Mucosa of descending colon (tissue), 3 donors: ENCODE results near the gene SLC35D1. TPM values are rescaled to one million over a fixed set of nuclear protein-coding genes. Genes with fewer than 3 reads are reported as not detected.
A peak's percentile ranks its signal among the peaks of the same experiment; 100 is the strongest.

Experiments used
- ATAC-seq: fragments of 200-7000 bp; cut with Tn5 transposase; one replicate; pipeline ENCODE4 v1.9.1; 2020; ENCODE audit warnings: mild to moderate bottlenecking, moderate library complexity
- DNase-seq, 3 donors: peaks; one replicate each; pipeline ENCODE4 v3.0.0-alpha.2; 2020
- H3K36me3 ChIP-seq: fragments of 200-600 bp; one replicate; pipeline ENCODE4 v1.8.0; 2021; ENCODE audit warnings: low read depth, mild to moderate bottlenecking
- H3K4me1 ChIP-seq: fragments of 200-600 bp; one replicate; pipeline ENCODE4 v1.8.0; 2021; ENCODE audit warnings: low read depth, mild to moderate bottlenecking
- H3K4me3 ChIP-seq: fragments of 200-600 bp; one replicate; pipeline ENCODE4 v1.8.0; 2021; ENCODE audit warnings: mild to moderate bottlenecking
- H3K9me3 ChIP-seq: fragments of 200-600 bp; one replicate; pipeline ENCODE4 v1.8.0; 2021; ENCODE audit warnings: mild to moderate bottlenecking
- intact Hi-C, 2 donors: fragments of 100-400 bp; cut with DNase I in 1 of 2; cut with micrococcal nuclease in 1 of 2; formaldehyde crosslinking; loops; one replicate each; pipeline versions ENCODE4 v1.11.0 to v1.11.1; 2022; cut with DNase I, micrococcal nuclease
- total RNA-seq, 3 donors: library from RNA; stranded (reverse); fragmentation: NEBNext Ultra II Directional in 2 of 3; extraction: Animal tissue kit (Norgen Biotek cat#: 25700) in 2 of 3; gene quantifications; one replicate each; pipeline versions ENCODE4 v1.2.1 to v1.2.4, GENCODE V29; 2021 to 2023
- TF ChIP-seq, protein P1 (sequence below): fragments of 200-600 bp; IDR thresholded peaks from one replicate; pipeline ENCODE4 v1.8.0; 2022; ENCODE audit warnings: antibody characterized with exemption, mild to moderate bottlenecking
- donor health status: DM: no; HTN: no; CAD: no; lungs with moderate emphysema.
- donor health status: DM: no; HTN: no; CAD: no.
- donor health status: DM: no; HTN: yes; CAD: no.

The SLC35D1 gene
- total RNA-seq, 3 donors from 2014 or later, result 38.0 to 84.1 (median 67.9) TPM

DNA sequence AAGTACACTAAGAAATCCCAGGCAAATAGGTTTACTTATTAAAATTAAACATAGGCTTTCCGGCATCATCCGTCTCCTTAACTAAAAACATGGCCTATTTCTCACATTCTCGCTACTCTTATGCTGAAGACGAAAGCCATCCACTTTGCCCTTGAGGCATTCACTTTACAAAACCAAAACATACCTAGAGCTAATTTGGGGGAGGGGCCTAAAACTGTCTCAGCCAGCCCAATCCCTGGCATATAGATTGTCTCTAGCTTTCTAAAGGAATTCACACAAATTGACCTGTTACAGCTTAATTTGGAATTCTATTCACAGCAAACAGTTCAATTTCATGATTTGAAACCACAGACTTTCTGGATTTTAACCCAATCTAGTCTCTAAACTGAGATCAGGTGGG is 34.8 kb downstream of the SLC35D1 start:
- ATAC-seq, result no peak
- no peaks in the 10 kb centered on the region for H3K36me3 ChIP-seq
- TF ChIP-seq, protein P1, sequence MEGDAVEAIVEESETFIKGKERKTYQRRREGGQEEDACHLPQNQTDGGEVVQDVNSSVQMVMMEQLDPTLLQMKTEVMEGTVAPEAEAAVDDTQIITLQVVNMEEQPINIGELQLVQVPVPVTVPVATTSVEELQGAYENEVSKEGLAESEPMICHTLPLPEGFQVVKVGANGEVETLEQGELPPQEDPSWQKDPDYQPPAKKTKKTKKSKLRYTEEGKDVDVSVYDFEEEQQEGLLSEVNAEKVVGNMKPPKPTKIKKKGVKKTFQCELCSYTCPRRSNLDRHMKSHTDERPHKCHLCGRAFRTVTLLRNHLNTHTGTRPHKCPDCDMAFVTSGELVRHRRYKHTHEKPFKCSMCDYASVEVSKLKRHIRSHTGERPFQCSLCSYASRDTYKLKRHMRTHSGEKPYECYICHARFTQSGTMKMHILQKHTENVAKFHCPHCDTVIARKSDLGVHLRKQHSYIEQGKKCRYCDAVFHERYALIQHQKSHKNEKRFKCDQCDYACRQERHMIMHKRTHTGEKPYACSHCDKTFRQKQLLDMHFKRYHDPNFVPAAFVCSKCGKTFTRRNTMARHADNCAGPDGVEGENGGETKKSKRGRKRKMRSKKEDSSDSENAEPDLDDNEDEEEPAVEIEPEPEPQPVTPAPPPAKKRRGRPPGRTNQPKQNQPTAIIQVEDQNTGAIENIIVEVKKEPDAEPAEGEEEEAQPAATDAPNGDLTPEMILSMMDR, result no peak
- H3K4me3 ChIP-seq, result no peak overlapping the region
- no peaks in the 10 kb centered on the region for H3K4me1 ChIP-seq
- no peak for DNase-seq
- intact Hi-C loops, result no loop called here
- no peaks in the 10 kb centered on the region for H3K9me3 ChIP-seq

- ATAC-seq, result no peak
- Histone ChIP-seq H3K4me3 (no peak overlapping the region), H3K36me3 (no peaks in the 10 kb centered on the region), H3K9me3 (no peaks in the 10 kb centered on the region), H3K4me1 (no peaks in the 10 kb centered on the region)
- intact Hi-C loops, result no loop called here
- DNase-seq, result no peak
- TF ChIP-seq, protein P1, result no peak
Observed at GRCh38 chr1:67018574-67018973, 35.4 kb downstream of the SLC35D1 start.

GRCh38 chr1:67013573-67013972 is 40.4 kb downstream of the SLC35D1 start:
- peak; percentile 38 for ATAC-seq
- TF ChIP-seq, protein P1, result no peak
- no peaks in the 10 kb centered on the region for H3K4me1 ChIP-seq
- no peaks in the 10 kb centered on the region for H3K9me3 ChIP-seq
- no peak overlapping the region for H3K4me3 ChIP-seq
- H3K36me3 ChIP-seq, result no peaks in the 10 kb centered on the region
- no peak for DNase-seq
- intact Hi-C loops, result no loop called here

DNA sequence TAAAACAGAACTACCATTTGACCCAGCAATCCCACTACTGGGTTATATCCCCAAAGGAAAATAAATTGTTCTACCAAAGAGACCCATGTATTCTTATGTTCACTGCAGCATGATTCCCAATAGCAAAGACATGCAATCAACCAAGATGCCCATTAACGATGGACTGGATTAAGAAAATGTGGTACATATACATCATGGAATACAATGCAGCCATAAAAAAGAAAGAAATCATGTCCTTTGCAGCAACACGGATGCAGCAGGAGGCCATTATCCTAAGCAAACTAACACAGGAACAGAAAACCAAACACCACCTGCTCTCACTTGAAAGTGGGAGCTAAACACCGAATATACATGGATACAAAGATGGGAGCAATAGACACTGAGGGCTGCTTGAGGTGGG is 44.2 kb downstream of the SLC35D1 start:
- intact Hi-C loops, result no loop called here
- no peak for ATAC-seq

DNA sequence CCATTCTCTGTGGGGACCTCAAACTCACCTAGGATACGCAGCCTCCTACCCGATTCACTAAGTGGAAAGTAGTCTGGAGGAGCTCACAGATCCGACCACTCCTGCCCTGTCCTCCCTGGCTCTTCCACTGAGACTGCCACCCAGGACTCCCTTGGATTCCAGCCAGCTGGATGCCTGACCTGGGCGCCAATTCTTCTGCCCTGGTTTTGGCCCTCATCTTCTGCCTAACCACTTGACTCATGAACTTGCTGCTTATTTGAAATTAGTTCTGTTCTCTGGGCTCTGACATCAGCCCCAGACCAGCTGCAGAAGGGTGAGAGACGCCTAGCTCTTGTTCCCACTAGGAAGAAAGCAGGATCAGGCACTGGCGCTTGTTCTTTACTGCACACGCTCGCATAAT is 48.9 kb downstream of the SLC35D1 start:
- ATAC-seq, result no peak
- H3K36me3 ChIP-seq, result no peaks in the 10 kb centered on the region

More for the DNA sequence above, 44.2 kb downstream of the SLC35D1 start:
- Histone ChIP-seq H3K4me3 (no peak overlapping the region), H3K4me1 (no peaks in the 10 kb centered on the region), H3K9me3 (no peaks in the 10 kb centered on the region), H3K36me3 (no peaks in the 10 kb centered on the region)
- TF ChIP-seq, protein P1, result no peak
- no peak for DNase-seq

More for the DNA sequence above, 48.9 kb downstream of the SLC35D1 start:
- no peak for DNase-seq
- Histone ChIP-seq H3K4me3 (no peak overlapping the region), H3K9me3 (no peaks in the 10 kb centered on the region), H3K4me1 (no peaks in the 10 kb centered on the region)
- intact Hi-C loops, result no loop called here
- TF ChIP-seq, protein P1, result no peak
